ENCODE data around the gene AGGF1. TPM values are rescaled to one million over a fixed set of nuclear protein-coding genes. Genes with fewer than 3 reads are reported as not detected.

Gene AGGF1
- total RNA-seq, 1 donor from 2014 or later, result 12.0 TPM

GRCh38 chr5:77022511-77023417 lies 7.4 kb upstream of the AGGF1 start:
- Histone ChIP-seq H3K9me3 (no peaks in the 10 kb centered on the region), H3K4me1 (no peaks in the 10 kb centered on the region), H3K27me3 (no peaks in the 10 kb centered on the region), H3K4me3 (no peak overlapping the region), H3K36me3 (no peaks in the 10 kb centered on the region), H3K27ac (no peak overlapping the region)
- TF ChIP-seq POLR2AphosphoS5 (IDR thresholded peaks at IDR 0.05; ENCODE audit: insufficient read depth in 1 of 2, low read depth in 1 of 2) (no peak), CTCF (IDR thresholded peaks at IDR 0.05) (no peak), POLR2A (IDR thresholded peaks at IDR 0.05) (no peak)
- no peak for DNase-seq (ENCODE audit: extremely low spot score in 2 of 2)
- intact Hi-C loops (cut with DNase I), result no loop called here

GRCh38 chr5:77024490-77024889 lies 5.7 kb upstream of the AGGF1 start:
- no peaks in the 10 kb centered on the region for H3K36me3 ChIP-seq
- H3K4me1 ChIP-seq, result peaks cover under 1% of the 10 kb centered on the region
- DNase-seq (ENCODE audit: extremely low spot score in 2 of 2), result no peak
- H3K9me3 ChIP-seq, result no peaks in the 10 kb centered on the region
- H3K27me3 ChIP-seq, result no peaks in the 10 kb centered on the region
- TF ChIP-seq CTCF (IDR thresholded peaks at IDR 0.05) (no peak), POLR2A (IDR thresholded peaks at IDR 0.05) (no peak), POLR2AphosphoS5 (IDR thresholded peaks at IDR 0.05; ENCODE audit: insufficient read depth in 1 of 2, low read depth in 1 of 2) (no peak)
- H3K4me3 ChIP-seq, result no peak overlapping the region
- intact Hi-C loops (cut with DNase I), result no loop called here
- H3K27ac ChIP-seq, result no peak overlapping the region

- no peaks in the 10 kb centered on the region for H3K9me3 ChIP-seq
- intact Hi-C loops (cut with DNase I), result no loop called here
- no peaks in the 10 kb centered on the region for H3K36me3 ChIP-seq
- peaks cover 26% of the 10 kb centered on the region for H3K4me1 ChIP-seq
- no peaks in the 10 kb centered on the region for H3K27me3 ChIP-seq
- H3K27ac ChIP-seq, result no peak overlapping the region
- no peak overlapping the region for H3K4me3 ChIP-seq
- no peak for DNase-seq (ENCODE audit: extremely low spot score in 2 of 2)
- TF ChIP-seq POLR2AphosphoS5 (IDR thresholded peaks at IDR 0.05; ENCODE audit: insufficient read depth in 1 of 2, low read depth in 1 of 2) (no peak), POLR2A (IDR thresholded peaks at IDR 0.05) (no peak), CTCF (IDR thresholded peaks at IDR 0.05) (no peak)
Observed at GRCh38 chr5:77028631-77029375, 1.4 kb upstream of the AGGF1 start.

GRCh38 chr5:77029376-77029885 lies 773 bp upstream of the AGGF1 start:
- Histone ChIP-seq H3K27me3 (no peaks in the 10 kb centered on the region), H3K4me1 (peaks cover 26% of the 10 kb centered on the region), H3K9me3 (no peaks in the 10 kb centered on the region), H3K27ac (no peak overlapping the region), H3K36me3 (no peaks in the 10 kb centered on the region), H3K4me3 (peak overlapping the region; percentile 80 to 91)
- TF ChIP-seq POLR2AphosphoS5 (IDR thresholded peaks at IDR 0.05; ENCODE audit: insufficient read depth in 1 of 2, low read depth in 1 of 2) (no peak), CTCF (IDR thresholded peaks at IDR 0.05) (no peak), POLR2A (IDR thresholded peaks at IDR 0.05) (no peak)
- DNase-seq (ENCODE audit: extremely low spot score in 2 of 2), result no peak
- intact Hi-C loops (cut with DNase I), result no loop called here

Data from vagina (tissue), 2 donors.